Heart left ventricle (tissue), 13 donors: ENCODE measurements around the gene TTLL10.

ENCODE experiments used
- POLR2A ChIP-seq, 2 donors: fragments of 450-650 bp; IDR thresholded peaks; one replicate each; pipeline ENCODE4 v1.6.1; 2017; ENCODE audit warnings: antibody characterized with exemption in 2 of 2, mild to moderate bottlenecking in 2 of 2, moderate library complexity in 2 of 2
- TF ChIP-seq, protein P1 (sequence below), 12 donors: fragments of 200-600 bp; sonication (generic) in 4 of 12; IDR thresholded peaks; one replicate each; pipeline versions ENCODE4 v1.5.0 to v1.8.0; 2018 to 2022; ENCODE audit warnings: antibody characterized with exemption in 12 of 12, mild to moderate bottlenecking in 5 of 12
- donor health status: ischemic (EF 13 %, LVEDD 7.1; RV severe dilation, severe dysfunction).
- donor health status: DM: no; HTN: yes; CAD: no.
- donor health status: DM: no; HTN: no; CAD: no.
- donor health status: ischemic (EF 25% LVEDD 6.9; RV normal size, moderate dysfunction).
- donor health status: ischemic (EF 25% LVEDD 5.7; RV mildly dilated, moderate dysfunction).
- donor health status: ischemic (EF 35%, LVEDD 5.7; RV mildly dilated, moderate dysfunction).
- donor health status: nonischemic (EF 11% LVEDD 7.7; RV severe dilation, severe dysfunction).
- donor health status: DM: yes; HTN: yes; CAD: no.
- donor health status: PGD.
- donor health status: ischemic (EF 29% LVEDD 5.4; RV normal size, mild dysfunction).
- donor health status: nonischemic (EF 23%, LVEDD 6.1; RV moderate dilation, normal function).

DNA sequence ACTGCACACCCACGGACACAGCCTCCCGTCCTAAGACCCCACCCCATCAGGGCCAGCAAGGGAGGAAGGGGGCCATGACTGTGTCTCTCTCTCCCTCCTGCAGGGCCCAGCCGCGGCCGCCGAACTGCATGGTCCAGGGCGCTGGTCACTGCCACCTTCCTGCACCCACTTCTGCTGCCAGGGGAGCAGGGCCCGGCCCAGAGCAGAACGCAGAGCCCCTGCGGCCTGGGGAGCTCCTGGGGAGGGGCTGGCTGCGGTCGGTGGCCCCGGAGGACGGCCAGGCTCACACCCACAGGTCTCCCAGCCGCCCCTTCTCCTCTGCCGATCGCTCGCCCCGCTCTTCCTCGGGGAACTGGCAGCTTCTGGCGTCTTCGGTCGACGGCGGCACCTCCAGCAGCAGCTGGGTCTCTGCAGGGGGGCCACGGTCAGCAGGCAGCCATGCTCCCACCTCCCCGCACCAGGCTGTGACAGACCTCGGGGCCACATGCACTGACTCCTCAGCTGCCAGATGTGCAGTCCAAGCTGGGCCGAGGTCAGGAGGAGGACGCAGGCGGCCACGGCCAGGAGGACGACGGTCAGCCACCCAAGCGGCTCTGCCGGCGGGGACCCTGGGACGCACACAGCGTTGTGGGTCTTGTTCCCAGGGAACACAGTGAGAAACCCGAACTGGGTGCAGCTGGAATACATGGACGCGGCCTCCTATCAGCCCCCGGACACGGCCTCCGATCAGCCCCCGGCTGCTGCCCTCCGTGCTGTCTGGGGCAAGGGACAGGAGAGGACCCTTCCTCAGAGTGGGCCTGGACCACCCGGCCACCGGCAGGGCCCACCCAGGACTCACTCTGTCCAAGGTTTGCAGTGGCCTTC lies 30.1 kb downstream of the TTLL10 start:
- TF ChIP-seq, protein P1, sequence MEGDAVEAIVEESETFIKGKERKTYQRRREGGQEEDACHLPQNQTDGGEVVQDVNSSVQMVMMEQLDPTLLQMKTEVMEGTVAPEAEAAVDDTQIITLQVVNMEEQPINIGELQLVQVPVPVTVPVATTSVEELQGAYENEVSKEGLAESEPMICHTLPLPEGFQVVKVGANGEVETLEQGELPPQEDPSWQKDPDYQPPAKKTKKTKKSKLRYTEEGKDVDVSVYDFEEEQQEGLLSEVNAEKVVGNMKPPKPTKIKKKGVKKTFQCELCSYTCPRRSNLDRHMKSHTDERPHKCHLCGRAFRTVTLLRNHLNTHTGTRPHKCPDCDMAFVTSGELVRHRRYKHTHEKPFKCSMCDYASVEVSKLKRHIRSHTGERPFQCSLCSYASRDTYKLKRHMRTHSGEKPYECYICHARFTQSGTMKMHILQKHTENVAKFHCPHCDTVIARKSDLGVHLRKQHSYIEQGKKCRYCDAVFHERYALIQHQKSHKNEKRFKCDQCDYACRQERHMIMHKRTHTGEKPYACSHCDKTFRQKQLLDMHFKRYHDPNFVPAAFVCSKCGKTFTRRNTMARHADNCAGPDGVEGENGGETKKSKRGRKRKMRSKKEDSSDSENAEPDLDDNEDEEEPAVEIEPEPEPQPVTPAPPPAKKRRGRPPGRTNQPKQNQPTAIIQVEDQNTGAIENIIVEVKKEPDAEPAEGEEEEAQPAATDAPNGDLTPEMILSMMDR (IDR thresholded peaks at IDR 0.05) = no peak
- TF ChIP-seq POLR2A (IDR thresholded peaks at IDR 0.05) = no peak
